PC-9 (cell line): ENCODE data around the gene CTXND2. TPM values are rescaled to one million over a fixed set of nuclear protein-coding genes. Genes with fewer than 3 reads are reported as not detected.

ENCODE experiments used
- BruUV-seq: library from RNA; stranded (reverse); fragments of 400-500 nt; replicated peaks from 2 replicates; lab custom pipeline; 2021; lab: Mats Ljungman, UMichigan
- CTCF ChIA-PET: fragments of 300-600 bp; sonication (Branson Sonifier 250); formaldehyde crosslinking; loops from one replicate; lab custom pipeline; 2022; ENCODE audit warnings: antibody characterized with exemption; lab: Charles Lee
- POLR2A ChIA-PET: fragments of 300-600 bp; sonication (Branson Sonifier 250); formaldehyde crosslinking; loops from one replicate; lab custom pipeline; 2022; ENCODE audit warnings: antibody characterized with exemption; ENCODE audit not compliant: unreplicated experiment; lab: Charles Lee
- DNase-seq, 2 experiments: peaks; one replicate each; pipeline versions ENCODE4 v3.0.0 to v3.0.0-alpha.2; 2015 to 2022; ENCODE audit warnings: mixed read lengths in 1 of 2
- H2AFZ ChIP-seq: fragments of 200-600 bp; sonication (generic); 2 replicates; pipeline ENCODE4 v1.8.1; 2017; ENCODE audit warnings: antibody characterized with exemption
- H3F3A ChIP-seq: fragments of 200-600 bp; sonication (generic); 2 replicates; pipeline ENCODE4 v1.8.1; 2017; ENCODE audit warnings: antibody characterized with exemption, mild to moderate bottlenecking, low read depth; ENCODE audit not compliant: insufficient read depth
- H3K27ac ChIP-seq: fragments of 200-600 bp; sonication (generic); 2 replicates; pipeline ENCODE4 v1.6.1; 2016; ENCODE audit warnings: mixed run types
- H3K27me3 ChIP-seq: fragments of 200-600 bp; sonication (generic); 2 replicates; pipeline ENCODE4 v1.6.1; 2016; ENCODE audit warnings: low read depth, mixed run types; ENCODE audit not compliant: insufficient read depth
- H3K36me3 ChIP-seq: fragments of 200-600 bp; sonication (generic); 2 replicates; pipeline ENCODE4 v1.6.1; 2016; ENCODE audit warnings: low read depth, mixed run types
- H3K4me1 ChIP-seq: fragments of 200-600 bp; sonication (generic); replicated peaks from 2 replicates; pipeline ENCODE4 v1.6.1; 2016; ENCODE audit warnings: mixed run types; ENCODE audit not compliant: insufficient read depth
- H3K4me2 ChIP-seq: fragments of 200-600 bp; sonication (generic); 2 replicates; pipeline ENCODE4 v1.6.1; 2017; ENCODE audit warnings: mixed run types
- H3K4me3 ChIP-seq: fragments of 200-600 bp; sonication (generic); 2 replicates; pipeline ENCODE4 v1.6.1; 2016; ENCODE audit warnings: mixed run types
- H3K79me2 ChIP-seq: fragments of 200-600 bp; sonication (generic); 2 replicates; pipeline ENCODE4 v1.6.1; 2017; ENCODE audit warnings: low read depth, mixed run types
- H3K9me2 ChIP-seq: fragments of 200-600 bp; sonication (generic); 2 replicates; pipeline ENCODE4 v1.8.1; 2017; ENCODE audit warnings: mild to moderate bottlenecking; ENCODE audit not compliant: insufficient read depth
- H3K9me3 ChIP-seq: fragments of 200-600 bp; sonication (generic); 2 replicates; pipeline ENCODE4 v1.8.1; 2016; ENCODE audit warnings: low read depth; ENCODE audit not compliant: insufficient read depth
- H4K20me1 ChIP-seq: fragments of 200-600 bp; sonication (generic); 2 replicates; pipeline ENCODE4 v1.8.1; 2017; ENCODE audit not compliant: insufficient read depth
- CTCF ChIP-seq: fragments of 200-600 bp; sonication (generic); conservative IDR thresholded peaks from 2 replicates; pipeline ENCODE4 v1.6.1; 2017; ENCODE audit warnings: mixed run types, antibody characterized with exemption, mild to moderate bottlenecking, moderate library complexity
- EZH2 ChIP-seq: fragments of 200-600 bp; sonication (generic); IDR thresholded peaks from 2 replicates; pipeline ENCODE4 v1.8.0; 2017; ENCODE audit warnings: antibody characterized with exemption, low read depth
- intact Hi-C: fragments of 100-400 bp; cut with micrococcal nuclease; formaldehyde crosslinking; loops from one replicate; pipeline ENCODE4 v1.10.0; 2022; ENCODE audit not compliant: unreplicated experiment
- total RNA-seq: library from RNA; stranded (reverse); gene quantifications from 2 replicates; pipeline ENCODE4 v1.2.3, GENCODE V29; 2021

CTXND2 gene
- total RNA-seq, 1 experiment from 2014 or later: not detected

GRCh38 chr1:150869683-150870082 lies 17.3 kb upstream of the CTXND2 start:
- Histone ChIP-seq H3K9me3 (no peaks in the 10 kb centered on the region), H3K79me2 (peaks cover 17% of the 10 kb centered on the region), H3K27ac (no peak overlapping the region), H3K36me3 (no peaks in the 10 kb centered on the region; the same call in 1 of the 2 replicates), H4K20me1 (no peaks in the 10 kb centered on the region), H3K27me3 (no peaks in the 10 kb centered on the region), H3F3A (no peaks in the 10 kb centered on the region; the same call in 1 of the 2 replicates), H3K4me2 (no peak overlapping the region), H3K4me3 (no peak overlapping the region), H3K9me2 (no peaks in the 10 kb centered on the region), H2AFZ (no peak overlapping the region), H3K4me1 (peaks cover 8% of the 10 kb centered on the region; the same call in 1 of the 2 replicates)
- ChIA-PET CTCF (interaction anchor here (0.6 kb wide), 1 partner anchor 128 kb away, joined by 5 read pairs; no protein-coding TSS in a partner anchor), POLR2A (no interaction called here)
- no TSS peak for BruUV-seq
- intact Hi-C loops: no loop called here
- TF ChIP-seq EZH2 (no peak), CTCF (no peak)
- DNase-seq: no peak

GRCh38 chr1:150872572-150872971 lies 14.4 kb upstream of the CTXND2 start:
- TF ChIP-seq CTCF (no peak), EZH2 (no peak)
- intact Hi-C loops: no loop called here
- Histone ChIP-seq H3K36me3 (no peaks in the 10 kb centered on the region; the same call in 1 of the 2 replicates), H3K9me2 (no peaks in the 10 kb centered on the region), H3K79me2 (peaks cover 30% of the 10 kb centered on the region), H4K20me1 (no peaks in the 10 kb centered on the region), H3K27me3 (no peaks in the 10 kb centered on the region), H3F3A (peaks cover 16% of the 10 kb centered on the region), H3K4me2 (no peak overlapping the region), H3K4me3 (no peak overlapping the region), H2AFZ (no peak overlapping the region), H3K27ac (no peak overlapping the region), H3K4me1 (peaks cover 20% of the 10 kb centered on the region), H3K9me3 (no peaks in the 10 kb centered on the region)
- POLR2A ChIA-PET: interaction anchor here (0.6 kb wide), 1 partner anchor 47 kb away, joined by 6 read pairs; no protein-coding TSS in a partner anchor
- CTCF ChIA-PET: no interaction called here
- no TSS peak for BruUV-seq
- no peak for DNase-seq

GRCh38 chr1:150873521-150873920 lies 13.4 kb upstream of the CTXND2 start:
- H3F3A ChIP-seq: peaks cover 22% of the 10 kb centered on the region
- H3K27ac ChIP-seq: no peak overlapping the region
- no peak overlapping the region for H3K4me3 ChIP-seq
- no peaks in the 10 kb centered on the region for H3K27me3 ChIP-seq
- no peaks in the 10 kb centered on the region for H3K9me3 ChIP-seq
- peaks cover 30% of the 10 kb centered on the region for H3K79me2 ChIP-seq
- no peak overlapping the region for H2AFZ ChIP-seq
- no peaks in the 10 kb centered on the region for H3K9me2 ChIP-seq
- DNase-seq: no peak
- no peak overlapping the region for H3K4me2 ChIP-seq
- no TSS peak for BruUV-seq
- peaks cover 20% of the 10 kb centered on the region for H3K4me1 ChIP-seq
- POLR2A ChIA-PET: no interaction called here
- no peaks in the 10 kb centered on the region for H4K20me1 ChIP-seq
- intact Hi-C loops: no loop called here
- CTCF ChIA-PET: no interaction called here
- no peak for TF ChIP-seq EZH2
- no peak for TF ChIP-seq CTCF
- no peaks in the 10 kb centered on the region; the same call in 1 of the 2 replicates for H3K36me3 ChIP-seq
